ENCODE results near the gene FAM200C.

- TF ChIP-seq CTCF (IDR thresholded peaks at IDR 0.05; ENCODE audit: poor library complexity) (no peak), EZH2 (IDR thresholded peaks at IDR 0.05; ENCODE audit: borderline replicate concordance) (no peak), EZH2phosphoT487 (IDR thresholded peaks at IDR 0.05; ENCODE audit: low read depth, severe bottlenecking, unreplicated experiment) (no peak)
These were observed 37.4 kb upstream of the FAM200C start for GRCh38 chr5:160437271-160437670.

Data from hepatocyte (in vitro differentiated cells).